Spleen (tissue), 7 donors: ENCODE data around the gene GDPD5.

Source experiments
- POLR2A ChIP-seq, 3 donors: fragments of 450-650 bp; IDR thresholded peaks; one replicate each; pipeline ENCODE4 v1.5.1; 2017; ENCODE audit warnings: antibody characterized with exemption in 3 of 3, mild to moderate bottlenecking in 1 of 3
- POLR2AphosphoS5 ChIP-seq, 3 donors: sonication (generic); formaldehyde crosslinking; IDR thresholded peaks; one replicate each; pipeline ENCODE4 v1.5.1; 2017; ENCODE audit warnings: antibody characterized with exemption in 3 of 3
- TF ChIP-seq, protein P1 (sequence below), 11 experiments: fragments of 200-600 bp in 7 of 11; fragments of 450-650 bp in 4 of 11; sonication (generic) in 4 of 11; IDR thresholded peaks in 8 of 11; conservative IDR thresholded peaks in 3 of 11; 1 replicate in 7 of 11; 2 replicates in 4 of 11; pipeline versions ENCODE4 v1.4.0 to v1.8.0; 2016 to 2021; ENCODE audit warnings: antibody characterized with exemption in 11 of 11, inconsistent platforms in 4 of 11, mild to moderate bottlenecking in 1 of 11
- donor health status: DM: no; HTN: no; CAD: no; lungs with moderate emphysema.
- donor health status: DM: no; HTN: no; CAD: no.
- donor health status: DM: no; HTN: no; CAD: no.

DNA sequence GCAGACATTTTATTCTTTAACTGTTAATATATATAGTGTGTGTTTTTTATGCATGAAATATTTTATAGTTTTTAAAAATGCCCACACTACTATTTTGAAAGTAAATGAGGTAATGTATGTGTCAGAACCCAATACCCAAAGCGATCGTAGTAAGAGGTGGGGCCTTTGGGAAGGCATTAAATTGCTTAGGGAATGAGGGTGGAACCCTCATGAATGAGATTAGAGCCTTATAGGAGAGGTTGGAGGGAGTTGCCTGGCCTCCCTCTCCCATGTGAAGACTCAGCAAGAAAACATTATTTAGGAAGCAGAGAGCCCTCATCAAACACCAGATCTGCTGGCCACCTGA, 103.9 kb downstream of the GDPD5 start:
- TF ChIP-seq, protein P1, sequence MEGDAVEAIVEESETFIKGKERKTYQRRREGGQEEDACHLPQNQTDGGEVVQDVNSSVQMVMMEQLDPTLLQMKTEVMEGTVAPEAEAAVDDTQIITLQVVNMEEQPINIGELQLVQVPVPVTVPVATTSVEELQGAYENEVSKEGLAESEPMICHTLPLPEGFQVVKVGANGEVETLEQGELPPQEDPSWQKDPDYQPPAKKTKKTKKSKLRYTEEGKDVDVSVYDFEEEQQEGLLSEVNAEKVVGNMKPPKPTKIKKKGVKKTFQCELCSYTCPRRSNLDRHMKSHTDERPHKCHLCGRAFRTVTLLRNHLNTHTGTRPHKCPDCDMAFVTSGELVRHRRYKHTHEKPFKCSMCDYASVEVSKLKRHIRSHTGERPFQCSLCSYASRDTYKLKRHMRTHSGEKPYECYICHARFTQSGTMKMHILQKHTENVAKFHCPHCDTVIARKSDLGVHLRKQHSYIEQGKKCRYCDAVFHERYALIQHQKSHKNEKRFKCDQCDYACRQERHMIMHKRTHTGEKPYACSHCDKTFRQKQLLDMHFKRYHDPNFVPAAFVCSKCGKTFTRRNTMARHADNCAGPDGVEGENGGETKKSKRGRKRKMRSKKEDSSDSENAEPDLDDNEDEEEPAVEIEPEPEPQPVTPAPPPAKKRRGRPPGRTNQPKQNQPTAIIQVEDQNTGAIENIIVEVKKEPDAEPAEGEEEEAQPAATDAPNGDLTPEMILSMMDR (IDR thresholded peaks at IDR 0.05 in 8 of 11, conservative IDR thresholded peaks at IDR 0.05 in 3 of 11): no peak
- TF ChIP-seq POLR2A (IDR thresholded peaks at IDR 0.05) (no peak), POLR2AphosphoS5 (IDR thresholded peaks at IDR 0.05) (no peak)
